HG02763 (cell line): ENCODE measurements around the gene PCMTD2.
"Not testable (repeated sequence)": the region's sequence is repeated elsewhere in the genome, so short reads cannot be mapped to it uniquely, and the experiment has no call there.

Experiments used
- ATAC-seq: cut with Tn5 transposase; IDR thresholded peaks from one replicate; pipeline ENCODE4 v1.9.1; 2021; ENCODE audit warnings: mild to moderate bottlenecking, moderate library complexity; ENCODE audit not compliant: unreplicated experiment

PCMTD2 gene

GRCh38 chr20:64285579-64286446, 30.3 kb downstream of the PCMTD2 start:
- peak; percentile 90 for ATAC-seq

- not testable (repeated sequence) for ATAC-seq
Measured at GRCh38 chr20:64286447-64287263, 31.1 kb downstream of the PCMTD2 start.

- ATAC-seq: not testable (repeated sequence)
Measured at GRCh38 chr20:64287264-64287590, 31.7 kb downstream of the PCMTD2 start.

- not testable (repeated sequence) for ATAC-seq
Measured at GRCh38 chr20:64292167-64292566, 36.6 kb downstream of the PCMTD2 start.

- not testable (repeated sequence) for ATAC-seq
Measured at GRCh38 chr20:64303086-64303485, 47.5 kb downstream of the PCMTD2 start.

- ATAC-seq: not testable (repeated sequence)
Measured at GRCh38 chr20:64313761-64314160, 58.2 kb downstream of the PCMTD2 start.

GRCh38 chr20:64315381-64315780, 59.8 kb downstream of the PCMTD2 start:
- ATAC-seq: not testable (repeated sequence)

- ATAC-seq: not testable (repeated sequence)
Measured at GRCh38 chr20:64315884-64316283, 60.3 kb downstream of the PCMTD2 start.

GRCh38 chr20:64316415-64317083, 61.0 kb downstream of the PCMTD2 start:
- not testable (repeated sequence) for ATAC-seq

GRCh38 chr20:64317331-64317730, 61.8 kb downstream of the PCMTD2 start:
- ATAC-seq: not testable (repeated sequence)

- not testable (repeated sequence) for ATAC-seq
Measured at GRCh38 chr20:64318056-64318455, 62.5 kb downstream of the PCMTD2 start.

- not testable (repeated sequence) for ATAC-seq
Measured at GRCh38 chr20:64322031-64322789, 66.7 kb downstream of the PCMTD2 start.
